NK-92 (cell line): Measurements from ENCODE around the gene PARG.
"Not testable (repeated sequence)": the region's sequence is repeated elsewhere in the genome, so short reads cannot be mapped to it uniquely, and the experiment has no call there.

ENCODE experiments used
- DNase-seq: peaks from one replicate; lab custom pipeline; 2025; ENCODE audit not compliant: unreplicated experiment; lab: John Stamatoyannopoulos, UW

Gene PARG

GRCh38 chr10:49941447-49942338 is at the start of gene PARG, which contains the start of gene TIMM23B:
TSS of gene PARG (minus strand) at chr10:49942027. CDS start at chr10:49941725, 302 bp downstream.
TSS of gene TIMM23B (plus strand) at chr10:49942053. CDS start at chr10:49942195, 142 bp downstream.
- DNase-seq: not testable (repeated sequence)

DNA sequence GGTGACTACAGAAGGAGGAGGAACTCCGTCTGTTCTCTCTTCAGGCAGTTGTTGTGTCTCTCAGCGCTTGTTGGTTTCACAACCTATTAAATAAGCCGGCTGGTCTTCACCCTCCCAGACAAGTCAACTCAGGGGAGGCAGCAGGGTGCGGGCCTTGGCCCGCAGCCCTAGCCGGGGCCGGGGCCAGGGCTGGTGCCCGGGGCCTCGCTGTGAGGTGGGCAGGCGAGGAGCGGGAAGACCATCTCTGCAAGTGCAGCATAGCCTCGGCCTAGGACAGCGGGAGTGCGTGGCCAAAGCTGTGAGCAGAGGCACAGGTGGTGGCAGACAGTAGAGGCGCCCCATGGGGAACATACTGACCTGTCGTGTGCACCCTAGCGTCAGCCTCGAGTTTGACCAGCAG is 46.5 kb upstream of the PARG start, which contains the start of gene AGAP6:
AGAP6 (plus strand) TSS at position 31 of the 400 bp plus-strand sequence; CDS start at position 341, 310 bp downstream.
- not testable (repeated sequence) for DNase-seq

GRCh38 chr10:49987207-49987606 is 45.4 kb upstream of the PARG start:
- not testable (repeated sequence) for DNase-seq

- not testable (repeated sequence) for DNase-seq
Observed at GRCh38 chr10:49977756-49978155, 35.9 kb upstream of the PARG start.

DNA sequence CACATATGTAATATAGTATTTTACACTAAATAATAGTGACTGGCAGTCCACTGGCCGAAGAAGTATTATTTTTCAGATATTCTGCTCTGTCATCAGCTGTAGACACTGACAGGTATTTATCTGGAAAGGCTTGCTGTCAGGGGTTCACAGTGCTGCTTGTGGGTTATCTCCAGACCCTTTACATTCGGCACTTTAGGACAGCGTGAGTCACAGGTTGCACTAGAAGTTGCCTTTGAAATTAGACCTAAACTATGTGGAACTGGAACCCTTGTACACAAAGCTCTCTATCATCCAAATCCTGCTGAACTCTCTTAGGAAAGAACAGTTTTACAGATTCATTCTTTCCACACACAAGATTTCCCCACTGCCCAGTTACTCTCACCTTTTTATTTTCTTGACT is 30.3 kb upstream of the PARG start:
- DNase-seq: not testable (repeated sequence)

- DNase-seq: not testable (repeated sequence)
Observed at GRCh38 chr10:49971466-49971865, 29.6 kb upstream of the PARG start.

DNA sequence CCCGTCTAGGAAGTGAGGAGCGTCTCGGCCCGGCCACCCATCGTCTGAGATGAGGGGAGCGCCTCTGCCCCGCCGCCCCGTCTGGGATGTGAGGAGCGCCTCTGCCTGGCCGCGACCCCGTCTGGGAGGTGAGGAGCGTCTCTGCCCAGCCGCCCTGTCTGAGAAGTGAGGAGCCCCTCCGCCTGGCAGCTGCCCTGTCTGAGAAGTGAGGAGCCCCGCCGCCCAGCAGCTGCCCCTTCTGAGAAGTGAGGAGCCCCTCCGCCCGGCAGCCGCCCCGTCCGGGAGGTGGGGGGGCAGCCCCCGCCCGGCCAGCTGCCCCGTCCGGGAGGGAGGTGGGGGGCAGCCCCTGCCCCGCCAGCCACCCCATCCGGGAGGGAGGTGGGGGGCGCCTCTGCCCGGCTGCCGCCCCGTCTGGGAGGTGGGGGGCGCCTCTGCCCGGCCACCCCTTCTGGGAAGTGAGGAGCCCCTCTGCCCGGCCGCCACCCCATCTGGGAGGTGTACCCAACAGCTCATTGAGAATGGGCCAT is 28.6 kb upstream of the PARG start:
- not testable (repeated sequence) for DNase-seq

- not testable (repeated sequence) for DNase-seq
Observed at GRCh38 chr10:49953122-49953521, 11.3 kb upstream of the PARG start.

- DNase-seq: not testable (repeated sequence)
Observed at GRCh38 chr10:49952006-49952405, 10.2 kb upstream of the PARG start.

DNA sequence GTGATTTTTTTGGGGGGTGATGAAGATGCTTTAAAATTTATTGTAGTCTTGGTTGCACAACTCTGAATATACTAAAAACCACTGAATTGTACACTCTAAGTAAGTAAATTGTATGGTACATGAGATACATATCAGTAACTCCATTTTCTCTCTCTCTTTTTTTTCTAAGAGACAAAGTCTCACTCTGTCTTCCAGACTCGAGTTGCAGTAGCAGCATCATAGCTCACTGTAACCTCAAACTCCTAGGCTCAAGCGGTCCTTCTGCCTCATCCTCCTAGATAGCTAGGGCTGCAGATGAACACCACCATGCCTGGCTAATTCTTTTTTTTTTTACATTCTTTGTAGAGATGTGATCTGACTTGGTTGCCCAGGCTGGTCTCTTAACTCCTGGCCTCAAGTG is 6.9 kb upstream of the PARG start:
- DNase-seq: not testable (repeated sequence)

GRCh38 chr10:49948142-49948541 is 6.3 kb upstream of the PARG start:
- DNase-seq: not testable (repeated sequence)

GRCh38 chr10:49943607-49944006 is 1.8 kb upstream of the PARG start:
- DNase-seq: not testable (repeated sequence)

GRCh38 chr10:49942339-49942705 is 495 bp upstream of the PARG start:
- not testable (repeated sequence) for DNase-seq

GRCh38 chr10:49931959-49932728 is 9.7 kb downstream of the PARG start:
- DNase-seq: not testable (repeated sequence)

- not testable (repeated sequence) for DNase-seq
Observed at GRCh38 chr10:49931276-49931675, 10.6 kb downstream of the PARG start.

DNA sequence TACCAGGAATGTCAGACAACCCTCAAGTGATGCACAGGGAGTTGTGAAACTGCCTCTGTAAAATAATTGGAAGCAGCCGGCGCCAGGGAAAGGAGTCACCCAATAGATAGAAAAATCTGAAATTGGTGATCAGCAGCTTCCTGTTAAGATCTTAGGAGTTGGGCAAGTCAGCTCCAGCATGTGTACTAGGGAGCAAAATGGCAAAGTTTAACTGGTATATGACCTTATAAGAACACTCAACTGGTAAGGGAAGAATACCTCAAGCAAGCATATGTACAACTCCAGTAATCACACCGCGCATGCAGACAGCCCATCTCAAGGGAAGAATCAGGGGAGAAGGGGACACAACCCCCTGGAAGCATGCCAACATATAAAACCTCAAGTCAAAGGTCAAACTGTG is 18.3 kb downstream of the PARG start:
- DNase-seq: not testable (repeated sequence)

DNA sequence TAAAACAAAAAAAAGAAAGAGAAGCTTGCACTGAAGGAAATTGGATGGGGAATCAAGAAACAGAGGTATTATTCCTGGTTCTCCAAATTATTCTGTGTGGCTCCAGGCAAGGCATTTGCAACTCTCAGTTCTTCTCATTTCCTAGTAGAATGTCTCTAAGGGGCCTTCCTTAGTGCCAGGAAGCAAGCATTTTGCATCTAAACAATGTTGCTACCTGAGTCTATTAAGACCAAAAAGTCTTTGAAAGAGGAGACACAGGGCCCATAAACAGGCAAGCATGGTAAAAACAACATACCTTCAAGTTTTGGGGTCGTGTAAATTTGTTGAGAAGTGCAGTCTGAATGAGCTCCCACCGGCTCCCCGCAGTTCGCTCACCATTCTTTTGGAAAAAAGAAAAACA is 19.8 kb downstream of the PARG start:
- not testable (repeated sequence) for DNase-seq

GRCh38 chr10:49917927-49918326 is 23.9 kb downstream of the PARG start:
- DNase-seq: not testable (repeated sequence)

GRCh38 chr10:49916451-49916850 is 25.4 kb downstream of the PARG start:
- DNase-seq: not testable (repeated sequence)

DNA sequence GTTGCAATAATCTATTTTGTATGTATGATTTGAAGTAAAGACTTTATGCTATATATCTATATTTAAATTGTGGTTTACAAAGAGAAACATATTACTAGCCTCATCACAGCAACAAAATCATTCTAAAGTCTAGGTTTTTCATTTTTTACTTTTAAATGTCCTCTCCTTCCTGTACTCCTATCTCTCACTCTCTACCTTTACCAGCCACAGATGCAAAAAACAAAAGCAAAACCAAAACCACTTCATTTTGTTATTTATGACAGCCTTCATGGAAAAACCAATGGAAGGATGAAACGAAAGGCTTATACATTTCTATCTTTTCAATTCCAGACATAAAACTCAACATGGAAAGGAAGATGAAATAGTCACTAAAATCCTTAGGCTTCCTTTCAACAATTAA is 31.5 kb downstream of the PARG start:
- not testable (repeated sequence) for DNase-seq
